ENCODE data around the gene UBE2J2. TPM values are rescaled to one million over a fixed set of nuclear protein-coding genes. Genes with fewer than 3 reads are reported as not detected.

The UBE2J2 gene
- total RNA-seq, 1 donor from 2014 or later, result 65.1 TPM

- Mint-ChIP-seq H3K27me3 (ENCODE audit: unreplicated experiment) (no peaks in the 10 kb centered on the region), H3K4me1 (ENCODE audit: unreplicated experiment) (peaks cover 20% of the 10 kb centered on the region), H3K36me3 (ENCODE audit: unreplicated experiment) (no peaks in the 10 kb centered on the region), H3K9me3 (ENCODE audit: unreplicated experiment) (no peaks in the 10 kb centered on the region), H3K27ac (ENCODE audit: unreplicated experiment) (no peak overlapping the region), H3K4me3 (ENCODE audit: unreplicated experiment) (no peak overlapping the region)
- DNase-seq (ENCODE audit: extremely low spot score, unreplicated experiment), result no peak
- no peak for TF ChIP-seq CTCF (IDR thresholded peaks at IDR 0.05)
These were observed 66.1 kb downstream of the UBE2J2 start for GRCh38 chr1:1207571-1207892.

GRCh38 chr1:1206966-1207531, 66.6 kb downstream of the UBE2J2 start:
- no peak for TF ChIP-seq CTCF (IDR thresholded peaks at IDR 0.05)
- DNase-seq (ENCODE audit: extremely low spot score, unreplicated experiment), result no peak
- no peaks in the 10 kb centered on the region for H3K36me3 Mint-ChIP-seq (ENCODE audit: unreplicated experiment)
- H3K4me1 Mint-ChIP-seq (ENCODE audit: unreplicated experiment), result peaks cover 20% of the 10 kb centered on the region
- no peak overlapping the region for H3K4me3 Mint-ChIP-seq (ENCODE audit: unreplicated experiment)
- H3K9me3 Mint-ChIP-seq (ENCODE audit: unreplicated experiment), result no peaks in the 10 kb centered on the region
- no peak overlapping the region for H3K27ac Mint-ChIP-seq (ENCODE audit: unreplicated experiment)
- no peaks in the 10 kb centered on the region for H3K27me3 Mint-ChIP-seq (ENCODE audit: unreplicated experiment)

- Mint-ChIP-seq H3K36me3 (ENCODE audit: unreplicated experiment) (no peaks in the 10 kb centered on the region), H3K9me3 (ENCODE audit: unreplicated experiment) (no peaks in the 10 kb centered on the region), H3K4me3 (ENCODE audit: unreplicated experiment) (no peak within 1 kb of the TSS), H3K27me3 (ENCODE audit: unreplicated experiment) (no peaks in the 10 kb centered on the region), H3K27ac (ENCODE audit: unreplicated experiment) (no peak within 1 kb of the TSS), H3K4me1 (ENCODE audit: unreplicated experiment) (peaks cover 20% of the 10 kb centered on the region)
- TF ChIP-seq CTCF (IDR thresholded peaks at IDR 0.05), result no peak
- no peak for DNase-seq (ENCODE audit: extremely low spot score, unreplicated experiment)
These were observed 67.2 kb downstream of the UBE2J2 start, which contains the start of gene TNFRSF18 for GRCh38 chr1:1206376-1206965. TNFRSF18 (minus strand) TSS chr1:1206592; CDS start chr1:1206571, 21 bp downstream.

DNA sequence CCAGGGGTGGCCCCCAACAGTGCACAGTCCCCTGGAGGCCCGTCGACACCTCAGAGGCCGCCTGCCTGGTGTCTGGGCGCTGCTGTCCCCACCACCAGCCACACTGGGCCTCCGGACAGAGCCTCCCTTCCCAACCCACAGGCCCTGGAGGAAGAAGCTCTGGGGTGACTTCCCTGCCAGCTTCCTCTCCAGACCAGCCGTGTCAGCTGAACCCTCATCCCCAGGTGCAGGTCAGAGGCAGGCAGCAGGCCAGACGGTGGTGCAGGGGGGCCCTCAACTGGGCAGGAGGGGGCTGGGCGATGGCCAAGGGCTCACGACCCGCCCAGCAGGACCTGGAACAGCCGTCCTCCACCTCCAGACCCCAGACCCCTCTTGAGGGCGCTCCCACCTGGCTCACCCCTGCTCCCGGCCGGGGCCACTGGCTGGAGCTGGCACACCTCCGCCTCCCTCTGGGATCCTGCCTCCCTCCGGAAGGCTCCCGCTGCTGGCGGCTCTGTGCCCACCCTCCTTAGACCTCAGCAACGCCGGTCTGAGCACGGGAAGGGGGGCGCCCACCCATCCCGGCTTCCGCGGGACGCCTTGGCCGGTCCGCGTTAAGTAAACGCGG, 67.8 kb downstream of the UBE2J2 start:
- Mint-ChIP-seq H3K27ac (ENCODE audit: unreplicated experiment) (no peak overlapping the region), H3K4me1 (ENCODE audit: unreplicated experiment) (peaks cover 20% of the 10 kb centered on the region), H3K36me3 (ENCODE audit: unreplicated experiment) (no peaks in the 10 kb centered on the region), H3K27me3 (ENCODE audit: unreplicated experiment) (no peaks in the 10 kb centered on the region), H3K9me3 (ENCODE audit: unreplicated experiment) (no peaks in the 10 kb centered on the region), H3K4me3 (ENCODE audit: unreplicated experiment) (no peak overlapping the region)
- TF ChIP-seq CTCF (IDR thresholded peaks at IDR 0.05), result no peak
- DNase-seq (ENCODE audit: extremely low spot score, unreplicated experiment), result no peak

- Mint-ChIP-seq H3K4me3 (ENCODE audit: unreplicated experiment) (no peak overlapping the region), H3K27ac (ENCODE audit: unreplicated experiment) (no peak overlapping the region), H3K36me3 (ENCODE audit: unreplicated experiment) (no peaks in the 10 kb centered on the region), H3K4me1 (ENCODE audit: unreplicated experiment) (peaks cover 22% of the 10 kb centered on the region), H3K9me3 (ENCODE audit: unreplicated experiment) (no peaks in the 10 kb centered on the region), H3K27me3 (ENCODE audit: unreplicated experiment) (no peaks in the 10 kb centered on the region)
- no peak for DNase-seq (ENCODE audit: extremely low spot score, unreplicated experiment)
- no peak for TF ChIP-seq CTCF (IDR thresholded peaks at IDR 0.05)
These were observed 68.5 kb downstream of the UBE2J2 start for GRCh38 chr1:1204998-1205768.

All from osteocyte (in vitro differentiated cells).